Esophagus muscularis mucosa (tissue), 4 donors: ENCODE results near the gene C5orf52.

Experiments
- CTCF ChIP-seq, 3 experiments: fragments of 200-600 bp in 2 of 3; fragments of 450-650 bp in 1 of 3; sonication (generic) in 2 of 3; IDR thresholded peaks; one replicate each; pipeline ENCODE4 v1.5.1; 2017 to 2019; ENCODE audit warnings: antibody characterized with exemption in 3 of 3, mild to moderate bottlenecking in 2 of 3, moderate library complexity in 1 of 3
- EP300 ChIP-seq: sonication (generic); formaldehyde crosslinking; IDR thresholded peaks from one replicate; pipeline ENCODE4 v1.6.1; 2017; ENCODE audit warnings: antibody characterized with exemption
- POLR2A ChIP-seq: fragments of 450-650 bp; IDR thresholded peaks from one replicate; pipeline ENCODE4 v1.6.1; 2017; ENCODE audit warnings: antibody characterized with exemption, moderate library complexity, mild to moderate bottlenecking, low read depth
- POLR2AphosphoS5 ChIP-seq, 2 donors: sonication (generic); formaldehyde crosslinking; IDR thresholded peaks; one replicate each; pipeline ENCODE4 v1.6.1; 2017; ENCODE audit warnings: antibody characterized with exemption in 2 of 2

GRCh38 chr5:157670662-157671591 is at the start of gene C5orf52:
- TF ChIP-seq POLR2A (no peak), CTCF (IDR thresholded peaks at IDR 0.05) (no peak), POLR2AphosphoS5 (IDR thresholded peaks at IDR 0.05) (peak in 1 of 2 donors; percentile 2), EP300 (no peak)
